Lung microvascular endothelial cell (primary cell): ENCODE data around the gene KDM5B. TPM values are rescaled to one million over a fixed set of nuclear protein-coding genes. Genes with fewer than 3 reads are reported as not detected.
"Not testable (repeated sequence)": the region's sequence is repeated elsewhere in the genome, so short reads cannot be mapped to it uniquely, and the experiment has no call there.

ENCODE experiments used
- DNase-seq, 2 donors: peaks; one replicate each; pipeline versions ENCODE4 v3.0.0 to v3.0.0-alpha.2; 2010; ENCODE audit warnings: low read depth in 2 of 2
- total RNA-seq: library from RNA; depleted of rRNA; stranded (reverse); fragments of >200 nt; gene quantifications from 2 replicates; pipeline ENCODE4 v1.2.1, GENCODE V29; 2014

The KDM5B gene
- 46.2 and 54.0 TPM in 2 replicates for total RNA-seq

DNA sequence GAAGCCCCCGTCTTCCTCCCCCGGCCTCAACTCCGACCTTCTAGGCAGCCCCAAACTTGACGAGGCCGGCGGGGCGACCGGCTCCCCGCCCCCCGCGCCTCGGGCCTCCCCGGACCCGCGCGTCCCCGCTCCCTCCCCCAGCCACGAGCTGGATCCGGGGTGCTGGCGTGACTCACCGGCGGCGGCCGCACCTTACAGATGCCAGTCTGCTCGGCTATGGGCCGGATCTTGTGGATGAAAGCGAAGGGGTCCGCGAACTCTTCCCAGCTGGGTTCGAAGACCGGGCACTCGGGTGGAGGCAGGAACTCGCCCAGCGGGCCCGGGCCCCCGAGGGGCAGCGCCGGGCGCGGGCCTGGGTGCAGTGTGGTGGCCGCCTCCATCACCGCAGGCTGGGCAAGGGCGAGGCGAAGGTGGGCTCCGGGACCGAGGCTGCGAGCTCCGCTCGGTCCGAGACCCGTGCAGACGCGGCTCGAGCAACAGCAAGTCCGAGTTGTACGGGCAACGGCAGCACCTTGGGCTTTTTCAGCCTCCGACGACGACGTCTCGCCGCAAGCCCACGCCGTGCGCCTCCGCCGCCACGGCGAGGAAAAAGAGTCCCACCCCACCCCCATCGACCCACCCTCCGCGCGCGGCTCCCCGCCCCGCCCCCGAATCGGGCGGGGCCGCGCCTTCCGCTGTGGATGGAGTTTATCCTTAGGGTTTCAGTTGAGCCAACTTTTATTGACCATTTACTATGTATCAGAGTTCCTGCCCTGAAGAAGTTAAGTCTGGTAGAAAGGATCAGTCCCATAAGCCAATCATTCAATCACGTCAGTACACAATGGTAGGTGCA is at the start of gene KDM5B:
Gene KDM5B (minus strand): TSS at position 496 of the 832 bp plus-strand sequence. CDS start 116 bp downstream, at position 380.
- DNase-seq = peak; percentile 66 to 71

DNA sequence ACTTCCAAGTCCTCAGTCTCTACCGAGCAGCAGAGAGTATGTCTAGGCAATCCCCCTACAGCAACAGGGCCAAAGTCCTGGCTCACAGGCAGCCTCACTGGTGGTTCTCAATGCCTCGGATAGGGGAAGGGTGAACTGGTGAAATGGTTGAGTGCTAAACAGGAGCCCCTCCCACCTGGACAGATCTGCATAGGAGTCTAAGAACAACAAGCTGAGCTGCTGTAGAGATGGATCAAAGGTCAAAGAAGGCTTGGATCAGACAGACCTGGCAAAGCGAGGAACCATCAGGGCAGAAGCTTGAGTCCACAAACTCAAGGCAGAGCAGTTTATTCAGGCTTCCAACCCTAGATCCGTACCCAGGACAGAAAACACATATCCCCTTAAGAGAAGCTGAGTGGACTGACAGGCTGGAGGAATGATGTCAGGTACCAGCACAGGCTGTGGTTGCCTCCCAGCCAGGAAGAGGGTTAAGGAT is 49.0 kb upstream of the KDM5B start:
- no peak for DNase-seq

DNA sequence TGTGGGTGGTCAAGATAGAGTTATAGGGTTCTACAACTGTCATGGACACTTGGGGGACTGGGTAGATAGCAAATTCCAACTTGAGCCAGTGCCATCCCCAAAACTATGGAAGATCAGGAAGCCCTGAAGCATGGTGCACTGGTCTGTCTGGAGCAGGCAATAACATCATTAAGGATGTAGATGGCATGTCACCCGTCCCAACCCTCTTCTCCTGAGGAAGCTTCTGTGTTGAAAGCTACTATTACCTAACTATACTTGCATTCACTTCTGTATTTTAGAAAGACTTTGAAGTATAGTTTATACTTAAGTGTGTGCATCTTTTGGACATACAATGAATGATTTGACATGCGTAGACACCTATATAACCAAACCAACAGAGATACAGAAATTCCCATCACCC is 47.8 kb upstream of the KDM5B start:
- DNase-seq = no peak

DNA sequence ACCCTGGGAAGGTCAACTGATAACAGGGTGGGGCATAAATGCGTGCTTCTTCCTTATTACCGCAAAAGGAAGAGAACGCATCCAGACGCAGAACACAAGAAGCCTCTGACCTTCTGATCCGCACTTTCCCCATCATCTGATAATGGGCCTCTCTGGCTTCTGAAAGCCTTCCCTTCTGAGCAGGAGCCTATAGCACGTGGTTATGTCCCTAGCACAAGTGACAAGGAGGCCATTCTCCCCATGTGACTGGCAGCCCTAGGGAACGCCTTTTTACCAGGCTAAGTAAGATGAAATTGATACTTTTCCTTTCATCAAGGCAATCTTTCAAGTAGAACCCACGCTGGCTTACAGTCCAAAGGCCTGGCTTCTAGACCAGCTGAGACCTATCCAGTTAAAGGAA is 46.6 kb upstream of the KDM5B start:
- DNase-seq = no peak

DNA sequence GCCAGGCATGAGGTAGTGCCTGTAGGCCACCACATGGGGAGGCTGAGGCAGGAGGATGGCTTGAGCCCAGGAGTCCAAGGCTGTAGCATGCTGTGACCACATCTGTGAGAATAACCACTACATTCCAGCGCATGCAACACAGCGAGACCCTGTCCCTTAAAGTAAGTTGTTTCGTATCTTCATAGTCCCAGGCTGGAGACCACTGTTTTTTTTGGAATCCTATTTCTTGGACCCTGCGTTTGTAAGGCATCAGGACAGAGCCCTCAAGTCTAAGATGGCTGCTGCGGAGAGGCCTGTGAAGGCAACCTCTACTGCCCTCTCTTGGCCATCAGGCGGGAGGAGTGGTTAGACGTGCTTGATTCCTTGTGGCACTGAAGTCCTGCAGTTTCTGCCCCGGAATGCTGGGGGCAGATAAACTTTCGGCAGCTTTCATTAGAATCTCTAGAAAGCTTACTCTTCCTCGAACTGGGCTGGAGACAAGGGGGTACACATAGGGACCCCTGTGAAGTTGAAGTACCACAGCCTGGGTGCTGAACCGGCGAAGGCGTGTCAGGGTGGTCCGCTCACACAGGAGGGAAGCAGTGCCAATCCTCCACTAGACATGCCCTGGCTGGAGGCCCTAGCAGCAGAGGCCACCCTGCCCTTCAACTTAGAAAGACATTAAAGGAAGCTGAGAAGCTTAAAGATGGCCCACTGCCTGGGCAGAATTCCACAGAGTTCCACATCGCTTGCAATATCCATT is 44.1 kb upstream of the KDM5B start:
- peak; percentile 54 to 74 for DNase-seq

DNA sequence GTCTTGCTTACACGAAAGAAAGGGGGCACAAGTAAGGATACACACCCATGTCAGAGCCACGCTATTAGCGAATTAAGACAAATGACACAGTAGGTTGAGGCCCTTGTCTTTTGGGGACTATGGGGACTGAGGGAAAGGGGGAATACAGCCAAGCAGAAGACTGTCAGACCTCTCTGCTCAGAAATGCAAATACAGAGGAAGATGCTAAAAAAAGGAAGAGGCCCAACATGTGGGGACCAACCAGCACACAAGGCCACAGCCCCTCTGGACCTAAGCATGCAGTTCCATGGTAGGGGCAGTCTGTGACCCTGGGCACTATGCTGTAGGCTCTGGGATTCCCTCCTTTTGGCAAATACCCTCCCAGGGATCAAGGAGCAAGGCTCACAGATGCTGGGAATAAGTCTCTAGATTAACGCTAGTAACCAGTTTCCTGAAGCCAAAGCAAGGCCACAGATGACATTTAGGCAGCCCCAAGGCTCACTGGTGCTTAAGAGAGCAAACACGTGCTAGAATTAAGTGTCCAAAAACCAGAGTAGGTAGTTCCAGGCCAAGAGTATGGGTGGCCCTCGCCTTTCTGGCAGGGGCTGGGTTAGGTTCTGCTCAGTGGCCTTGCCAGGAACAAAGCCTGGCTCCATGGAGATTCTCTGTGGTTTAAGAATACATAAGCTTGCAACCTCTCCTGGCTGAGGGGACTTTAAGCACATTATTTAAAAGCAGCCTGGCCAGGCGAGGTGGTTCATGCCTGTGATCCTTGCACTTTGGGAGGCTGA is 42.6 kb upstream of the KDM5B start:
- DNase-seq = no peak

DNA sequence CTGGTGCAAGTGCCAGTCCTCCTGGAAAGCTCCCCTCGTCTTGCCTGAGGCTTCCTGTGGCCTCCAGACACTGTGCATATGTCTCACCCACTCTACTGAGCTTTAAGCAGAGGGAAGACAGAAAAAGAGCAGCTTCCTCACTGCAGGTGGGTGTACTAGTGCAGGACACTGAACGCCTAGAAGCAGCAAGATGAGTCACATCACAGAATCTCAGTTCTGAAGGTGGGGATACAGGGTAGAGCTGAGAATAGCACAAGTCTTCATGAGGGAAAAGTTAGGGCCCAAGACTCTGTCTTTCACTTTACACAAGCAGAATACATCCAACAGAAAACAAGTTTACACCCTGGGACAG is 39.9 kb upstream of the KDM5B start:
- DNase-seq = no peak

DNA sequence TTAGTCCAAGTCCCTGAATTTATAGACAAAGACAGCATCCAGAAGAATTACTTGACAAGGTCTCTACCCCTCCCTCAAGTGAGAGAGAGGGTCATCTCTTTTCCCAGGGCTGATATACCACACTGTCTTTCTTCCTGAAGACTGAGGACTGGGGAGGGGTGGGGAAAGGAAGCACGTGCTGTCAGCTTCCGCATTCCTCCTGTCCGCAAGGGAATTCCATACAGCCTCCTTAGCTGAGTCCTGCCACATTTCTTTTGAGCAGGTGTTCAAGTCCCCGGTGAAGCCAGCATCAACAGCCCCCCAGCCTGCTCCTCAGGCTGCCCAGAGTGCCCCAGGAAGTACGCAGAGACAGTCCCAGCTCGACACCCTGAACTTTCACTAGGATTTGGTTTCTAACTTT is 36.7 kb upstream of the KDM5B start:
- peak in 1 of 2 donors; percentile 13 for DNase-seq

DNA sequence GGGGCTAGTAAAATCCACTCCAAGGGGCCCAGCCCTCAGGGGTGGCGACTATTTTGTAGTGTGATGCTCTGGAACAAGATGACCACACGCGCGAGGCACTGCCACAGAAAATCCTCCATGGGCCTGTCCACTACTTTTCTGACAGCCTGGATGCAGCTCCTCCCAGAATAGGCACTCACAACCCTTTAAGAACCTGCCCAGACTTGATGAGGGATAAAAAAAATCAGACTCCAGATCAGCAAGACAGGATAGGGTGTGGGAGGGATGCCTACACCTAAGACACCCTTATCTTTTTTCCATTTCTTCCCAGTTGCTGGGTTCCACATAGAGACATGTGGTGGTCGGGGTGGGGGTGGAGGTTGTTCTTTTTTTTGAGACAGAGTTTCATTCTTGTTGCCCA is 36.0 kb upstream of the KDM5B start:
- no peak for DNase-seq

DNA sequence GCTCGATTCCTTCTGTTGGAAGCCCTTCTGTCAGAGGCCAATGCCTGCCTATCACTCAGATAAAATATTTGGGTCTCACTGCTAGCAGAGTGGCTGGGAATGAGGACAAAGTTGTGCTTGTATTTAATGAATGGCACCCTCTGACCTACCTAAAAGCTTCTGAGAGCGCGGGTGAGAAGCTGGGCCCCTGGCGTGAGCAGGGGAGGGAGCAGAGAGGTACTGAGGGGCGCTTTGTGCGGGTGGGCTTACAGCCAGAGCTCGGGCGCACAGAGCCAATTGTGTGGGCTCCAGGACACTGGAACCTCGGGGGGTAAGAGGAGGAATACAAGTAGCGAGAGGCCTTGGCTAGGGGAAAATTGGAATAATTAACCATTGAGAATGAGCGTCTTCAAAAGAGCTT is 34.9 kb upstream of the KDM5B start:
- DNase-seq = no peak

DNA sequence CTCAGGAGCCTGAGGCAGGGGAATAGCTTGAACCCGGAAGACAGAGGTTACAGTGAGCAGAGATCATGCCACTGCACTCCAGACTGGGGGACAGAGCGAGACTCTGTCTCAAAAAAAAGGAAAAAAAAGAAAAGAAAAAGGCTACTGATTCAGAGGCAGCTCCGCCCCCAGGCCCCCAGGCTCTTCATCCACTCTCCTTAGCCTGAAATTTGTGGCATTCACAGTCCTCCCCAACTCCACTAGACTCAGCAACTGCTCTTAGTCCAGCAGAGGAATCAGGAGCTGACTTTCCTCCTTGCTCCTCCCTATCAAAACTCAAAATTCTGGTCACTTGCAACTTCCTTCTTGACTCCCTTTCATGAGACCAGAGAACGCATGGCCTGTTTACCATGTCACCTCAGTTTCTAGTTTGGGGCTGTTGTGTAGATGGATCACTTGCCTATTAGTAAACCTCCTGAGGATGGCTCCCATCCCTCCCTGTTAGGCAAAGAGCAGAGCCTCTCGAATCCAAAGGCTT is 29.6 kb upstream of the KDM5B start:
- no peak for DNase-seq

DNA sequence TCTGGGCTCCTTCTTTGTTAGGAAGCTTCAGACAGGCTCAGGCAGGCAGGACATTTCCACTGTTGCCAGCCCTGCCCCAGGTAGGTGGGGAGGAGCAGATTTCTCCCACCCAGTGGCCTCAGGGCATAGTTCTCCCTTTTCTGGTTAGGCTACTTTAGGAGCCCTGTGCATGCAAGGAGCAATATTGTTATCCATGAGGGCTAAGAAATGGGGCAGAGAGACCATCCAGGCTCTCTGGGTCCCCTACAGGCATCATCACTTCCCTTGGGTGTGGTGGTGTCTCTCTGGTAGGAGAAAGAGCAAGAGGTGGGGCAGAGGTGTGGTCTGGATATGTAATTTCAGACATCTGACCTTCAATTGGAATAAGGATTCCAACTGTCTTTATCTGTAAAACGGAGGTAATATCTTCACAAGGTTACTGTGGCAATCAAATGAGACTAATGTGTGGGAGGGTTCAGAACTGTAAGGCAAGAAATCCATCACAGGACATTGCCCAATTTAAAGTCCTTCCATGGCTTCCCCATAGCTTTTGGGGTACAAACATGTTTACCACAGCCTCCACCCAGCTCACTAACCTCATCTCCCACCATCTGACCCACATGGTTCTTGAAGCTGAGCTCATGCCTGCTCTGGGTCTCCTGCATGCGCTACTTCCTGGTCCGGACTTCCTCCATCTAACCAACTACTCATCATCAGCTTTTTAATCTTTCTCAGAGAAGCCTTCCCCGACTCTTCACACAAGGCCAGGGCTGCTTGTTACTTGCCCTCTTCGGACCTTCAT is 28.6 kb upstream of the KDM5B start:
- no peak for DNase-seq

DNA sequence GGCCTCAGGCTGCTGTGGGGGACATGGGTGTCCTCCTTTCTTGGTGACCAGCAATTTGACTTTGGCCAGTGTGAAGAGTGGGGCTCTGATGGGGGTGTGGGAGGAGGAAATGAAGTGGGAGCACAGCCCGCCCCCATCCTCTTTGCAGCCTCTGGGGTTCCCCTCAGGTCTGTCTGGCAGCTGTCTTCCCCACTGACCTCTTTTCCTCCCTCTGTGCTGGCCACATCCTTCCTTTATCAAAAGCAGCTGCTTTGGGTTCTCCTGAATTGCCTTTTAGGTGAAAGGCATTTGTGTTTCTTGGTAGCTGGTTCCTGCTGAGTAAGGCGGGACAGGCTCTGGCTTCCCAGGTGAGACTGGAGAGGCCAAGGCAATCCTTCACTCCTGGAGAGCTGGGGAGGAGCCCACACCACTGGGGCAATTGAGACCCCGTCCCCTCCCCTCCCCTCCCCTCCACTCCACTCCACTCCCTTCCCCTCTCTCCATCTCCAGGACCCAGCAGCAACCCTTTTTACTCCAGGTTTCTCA is 27.4 kb upstream of the KDM5B start:
- DNase-seq = no peak

DNA sequence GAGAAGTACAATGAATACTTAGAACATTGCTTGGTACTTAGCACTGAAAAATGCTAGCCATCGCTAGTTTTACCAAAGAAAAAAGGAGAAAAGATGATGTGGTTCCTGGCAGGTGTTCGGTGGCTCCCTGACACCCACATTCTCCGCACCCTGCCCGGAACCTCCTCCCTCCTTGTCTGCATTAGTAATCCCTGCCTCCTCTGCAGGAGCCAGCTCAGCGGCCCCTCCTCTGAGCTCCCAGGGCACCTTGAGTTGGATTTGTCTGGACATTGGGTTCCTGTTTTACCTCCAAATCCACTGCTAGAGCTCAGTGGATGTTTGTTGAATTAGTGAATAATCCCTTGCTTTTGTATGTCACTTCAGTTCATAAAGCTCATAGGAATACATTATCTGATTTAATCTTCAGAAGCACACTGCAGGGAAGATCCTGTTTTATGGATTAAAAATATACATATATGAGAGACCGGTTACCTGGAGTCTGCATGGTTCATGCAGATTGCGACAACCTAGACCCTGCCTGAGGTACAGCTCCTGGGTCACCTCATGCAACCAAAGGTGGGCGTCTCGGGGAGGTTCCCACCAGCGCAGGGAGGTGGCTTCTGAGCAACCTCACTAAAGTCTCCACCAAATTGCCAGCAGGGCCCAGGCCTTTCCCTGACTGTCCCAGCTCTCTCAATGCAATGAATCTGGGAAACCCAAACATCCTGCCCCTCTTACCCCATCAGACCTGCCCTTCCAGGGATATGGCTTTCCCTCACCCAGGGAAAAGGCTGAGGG is 26.7 kb upstream of the KDM5B start:
- no peak for DNase-seq

DNA sequence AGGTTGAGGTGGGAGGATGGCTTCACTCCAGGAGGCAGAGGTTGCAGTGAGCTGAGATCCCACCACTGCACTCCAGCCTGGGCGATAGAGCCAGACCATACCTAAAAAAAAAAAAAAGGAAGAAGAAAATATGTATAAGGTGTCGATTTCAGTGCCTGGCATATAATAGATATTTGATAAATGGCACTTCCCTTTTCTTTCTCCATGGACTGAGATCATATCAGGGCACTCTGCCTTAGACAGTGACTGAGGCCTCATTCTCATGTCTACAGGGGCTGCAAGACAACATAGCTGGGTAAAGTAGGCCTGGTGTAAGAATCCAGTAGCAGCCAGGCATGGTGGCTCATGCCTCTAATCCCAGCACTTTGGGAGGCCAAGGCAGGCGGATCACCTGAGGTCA is 23.7 kb upstream of the KDM5B start:
- no peak for DNase-seq

DNA sequence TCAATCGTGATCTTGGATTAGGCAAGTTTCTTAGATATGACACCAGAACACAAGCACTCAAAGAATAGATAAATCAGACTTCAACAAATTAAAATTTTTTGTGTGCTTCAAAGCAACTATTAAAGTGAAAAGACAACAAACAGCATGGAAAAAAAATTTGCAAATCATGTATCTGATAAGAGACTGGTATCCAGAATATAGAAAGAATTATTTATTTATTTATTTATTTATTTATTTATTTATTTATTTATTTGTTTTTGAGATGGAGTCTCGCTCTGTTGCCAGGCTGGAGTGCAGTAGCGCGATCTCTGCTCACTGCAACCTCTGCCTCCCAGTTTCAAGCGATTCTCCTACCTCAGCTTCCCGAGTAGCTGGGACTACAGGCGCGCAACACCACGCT is 21.0 kb upstream of the KDM5B start:
- DNase-seq = not testable (repeated sequence)

DNA sequence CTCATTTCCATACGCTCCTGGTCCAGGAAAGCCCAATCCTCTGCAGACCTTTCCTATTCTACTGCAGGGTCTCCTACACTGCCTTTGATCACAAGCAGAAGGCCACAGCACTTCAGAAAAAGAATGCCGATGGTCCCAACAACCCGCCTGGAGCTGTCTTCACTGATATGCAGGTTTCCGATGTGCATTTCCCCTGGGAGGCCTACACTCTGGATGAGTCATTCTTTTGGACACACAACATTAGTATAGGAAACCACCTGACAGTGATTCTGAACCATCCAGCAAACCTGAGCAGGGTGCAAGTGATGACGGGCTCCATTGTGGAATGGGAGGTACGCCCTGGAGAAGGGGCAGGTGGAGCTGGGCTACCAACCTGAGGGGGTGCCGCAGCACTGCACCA is 17.5 kb upstream of the KDM5B start:
- DNase-seq = no peak

DNA sequence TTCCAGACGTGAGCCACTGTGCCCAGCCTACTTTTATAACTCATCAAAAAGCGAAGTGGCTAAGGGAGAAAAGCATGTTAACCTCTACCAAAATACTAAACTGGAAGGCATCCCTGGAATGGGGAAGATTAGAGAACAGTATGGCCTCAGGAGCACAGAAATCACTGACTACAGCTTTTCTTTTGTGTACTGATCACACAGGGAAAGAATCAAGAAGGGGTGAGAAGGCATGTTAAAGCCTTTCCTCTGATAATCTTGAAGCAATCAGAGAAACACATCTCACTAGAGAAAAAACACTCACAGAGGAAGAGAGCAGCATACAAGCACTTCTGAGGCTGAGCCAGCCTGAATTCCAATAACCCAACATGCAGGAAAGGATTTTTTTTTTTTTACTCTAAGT is 13.2 kb upstream of the KDM5B start:
- DNase-seq = no peak

DNA sequence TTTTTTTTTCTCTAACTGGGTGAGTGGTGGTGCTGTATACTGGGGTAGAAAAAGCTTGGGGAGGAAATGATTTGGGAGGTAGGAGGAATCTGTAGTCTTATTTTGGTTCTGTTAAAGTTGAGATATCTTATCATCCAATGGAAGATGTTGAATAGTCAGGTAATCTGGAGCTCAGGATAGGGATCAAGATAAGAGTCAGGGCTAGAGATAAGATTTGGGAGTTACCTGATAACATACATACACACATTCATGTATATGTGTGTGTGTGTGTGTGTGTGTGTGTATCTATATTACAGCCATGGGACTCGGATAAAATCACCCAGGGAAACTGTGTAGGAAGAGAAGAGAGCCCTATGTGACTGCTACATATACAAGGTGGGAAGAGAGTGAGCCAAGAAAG is 10.6 kb upstream of the KDM5B start:
- no peak for DNase-seq

DNA sequence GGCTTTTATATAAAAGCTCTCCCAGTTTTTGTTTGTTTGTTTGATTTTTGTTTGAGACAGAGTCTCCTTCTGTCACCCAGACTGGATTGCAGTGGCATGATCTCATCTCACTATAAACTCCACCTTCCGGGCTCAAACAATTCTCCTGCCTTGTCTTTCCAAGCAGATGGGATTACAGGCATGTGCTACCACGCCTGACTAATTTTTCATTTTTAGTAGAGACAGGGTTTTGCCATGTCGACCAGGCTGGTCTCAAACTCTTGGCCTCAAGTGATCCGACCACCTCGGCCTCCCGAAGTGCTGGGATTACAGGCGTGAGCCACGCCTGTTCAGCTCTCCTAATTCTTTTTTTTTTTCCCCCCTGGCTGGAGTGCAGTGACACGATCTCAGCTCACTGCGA is 6.9 kb upstream of the KDM5B start:
- peak in 1 of 2 donors; percentile 26 for DNase-seq
